Peyer's patch (tissue), 4 donors: ENCODE data around the gene CDH4.

Experiments used
- CTCF ChIP-seq, 6 experiments: fragments of 450-650 bp in 4 of 6; fragments of 200-600 bp in 2 of 6; sonication (generic) in 1 of 6; IDR thresholded peaks; one replicate each; pipeline ENCODE4 v1.5.1; 2017 to 2019; ENCODE audit warnings: antibody characterized with exemption in 6 of 6, mild to moderate bottlenecking in 3 of 6, moderate library complexity in 1 of 6
- POLR2A ChIP-seq, 2 donors: fragments of 450-650 bp; IDR thresholded peaks; one replicate each; pipeline ENCODE4 v1.5.1; 2017; ENCODE audit warnings: antibody characterized with exemption in 2 of 2, mild to moderate bottlenecking in 2 of 2, moderate library complexity in 2 of 2

- TF ChIP-seq CTCF (IDR thresholded peaks at IDR 0.05) (no peak), POLR2A (IDR thresholded peaks at IDR 0.05) (no peak)
Observed at GRCh38 chr20:61461461-61461860, 209.4 kb downstream of the CDH4 start.
